HG02798 (cell line): Measurements from ENCODE around the gene EZH1.
"Not testable (repeated sequence)": the region's sequence is repeated elsewhere in the genome, so short reads cannot be mapped to it uniquely, and the experiment has no call there.

ENCODE experiments used
- ATAC-seq: cut with Tn5 transposase; IDR thresholded peaks from one replicate; pipeline ENCODE4 v1.9.1; 2021; ENCODE audit warnings: mild to moderate bottlenecking; ENCODE audit not compliant: unreplicated experiment, poor library complexity

EZH1 gene

GRCh38 chr17:42673266-42673884 lies 71.5 kb downstream of the EZH1 start:
- ATAC-seq, result no peak

- ATAC-seq, result no peak
Observed at GRCh38 chr17:42672038-42672437, 72.8 kb downstream of the EZH1 start.

- no peak for ATAC-seq
Observed at GRCh38 chr17:42670789-42671657, 73.8 kb downstream of the EZH1 start.

- ATAC-seq, result no peak
Observed at GRCh38 chr17:42669977-42670788, 74.7 kb downstream of the EZH1 start.

- no peak for ATAC-seq
Observed at GRCh38 chr17:42669705-42669976, 75.2 kb downstream of the EZH1 start.

GRCh38 chr17:42667088-42667951 lies 77.5 kb downstream of the EZH1 start:
- no peak for ATAC-seq

- ATAC-seq, result not testable (repeated sequence)
Observed at GRCh38 chr17:42666126-42666525, 78.7 kb downstream of the EZH1 start.

- no peak for ATAC-seq
Observed at GRCh38 chr17:42665581-42666001, 79.2 kb downstream of the EZH1 start.

- no peak for ATAC-seq
Observed at GRCh38 chr17:42660692-42661345, 84.0 kb downstream of the EZH1 start.

GRCh38 chr17:42659932-42660274 lies 84.9 kb downstream of the EZH1 start:
- not testable (repeated sequence) for ATAC-seq

GRCh38 chr17:42659079-42659931 lies 85.5 kb downstream of the EZH1 start, which contains the start of gene TUBG2:
Gene TUBG2, plus strand, starts transcription at chr17:42659284. Its CDS starts 220 bp downstream, at chr17:42659504.
- ATAC-seq, result peak; percentile 66

- no peak for ATAC-seq
Observed at GRCh38 chr17:42657824-42658588, 86.8 kb downstream of the EZH1 start.

GRCh38 chr17:42655528-42655927 lies 89.3 kb downstream of the EZH1 start:
- ATAC-seq, result no peak

- ATAC-seq, result no peak
Observed at GRCh38 chr17:42653179-42654124, 91.4 kb downstream of the EZH1 start.

- no peak for ATAC-seq
Observed at GRCh38 chr17:42651392-42651791, 93.4 kb downstream of the EZH1 start.
